GM18870 (cell line): ENCODE data around the gene APBA2.

Source experiments
- ATAC-seq: cut with Tn5 transposase; IDR thresholded peaks from one replicate; pipeline ENCODE4 v1.9.1; 2021; ENCODE audit warnings: moderate library complexity; ENCODE audit not compliant: unreplicated experiment

The APBA2 gene

DNA sequence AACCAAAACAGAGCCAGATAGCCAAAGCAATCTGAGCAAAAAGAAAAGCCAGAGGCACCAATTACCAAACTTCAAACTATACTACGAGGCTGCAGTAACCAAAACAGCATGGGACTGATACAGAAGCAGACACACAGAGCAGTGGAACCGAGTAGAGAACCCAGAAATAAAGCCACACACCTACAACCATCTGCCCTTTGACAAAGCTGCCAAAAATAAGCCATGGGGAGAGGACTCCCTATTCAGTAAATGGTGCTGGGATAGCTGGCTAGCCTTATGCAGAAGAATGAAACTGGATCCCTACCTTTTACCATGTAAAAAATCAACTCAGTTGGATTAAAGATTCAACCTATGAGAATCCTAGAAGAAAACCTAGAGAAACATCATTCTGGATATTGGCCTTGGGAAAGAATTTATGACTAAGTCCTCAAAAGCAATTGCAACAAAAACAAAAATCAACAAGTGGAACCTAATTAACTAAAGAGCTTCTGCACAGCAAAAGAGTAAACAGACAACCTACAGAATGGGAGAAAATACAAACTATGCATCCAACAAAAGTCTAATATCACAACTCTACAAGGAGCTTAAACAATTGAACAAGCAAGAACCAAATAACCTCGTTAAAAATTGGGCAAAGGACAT, 95.1 kb downstream of the APBA2 start:
- ATAC-seq: no peak

DNA sequence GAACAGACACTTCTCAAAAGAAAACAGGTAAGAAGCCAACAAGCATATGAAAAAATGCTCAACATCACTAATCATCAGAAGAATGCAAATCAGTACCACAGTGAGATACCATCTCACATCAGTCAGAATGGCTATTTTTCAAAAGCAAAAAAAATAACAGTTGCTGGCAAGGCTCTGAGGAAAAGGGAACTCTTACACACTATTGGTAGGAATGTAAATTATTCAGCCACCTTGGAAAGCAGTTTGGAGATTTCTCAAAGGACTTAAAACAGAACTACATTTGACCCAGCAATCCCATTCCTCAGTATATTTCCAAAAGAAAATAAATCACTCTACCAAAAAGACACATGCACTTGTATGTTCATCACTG, 95.6 kb downstream of the APBA2 start:
- no peak for ATAC-seq

DNA sequence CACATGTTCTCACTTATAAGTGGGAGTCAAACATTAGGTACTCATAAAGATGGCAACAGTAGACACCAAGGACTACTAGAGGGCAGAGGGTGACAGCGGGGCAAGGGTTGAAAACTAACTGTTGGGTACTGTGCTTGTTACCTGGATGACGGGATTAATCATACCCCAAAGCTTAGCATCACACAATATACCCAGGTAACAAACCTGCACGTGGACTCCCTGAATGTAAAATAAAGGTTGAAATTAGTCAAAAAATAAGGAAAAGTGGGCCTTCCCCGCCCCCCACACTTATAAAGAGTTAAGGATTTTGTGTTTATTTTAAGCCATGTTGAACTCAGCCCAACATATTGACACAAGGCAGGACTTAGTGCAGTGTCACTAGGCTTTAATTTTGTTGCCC, 96.1 kb downstream of the APBA2 start:
- no peak for ATAC-seq

DNA sequence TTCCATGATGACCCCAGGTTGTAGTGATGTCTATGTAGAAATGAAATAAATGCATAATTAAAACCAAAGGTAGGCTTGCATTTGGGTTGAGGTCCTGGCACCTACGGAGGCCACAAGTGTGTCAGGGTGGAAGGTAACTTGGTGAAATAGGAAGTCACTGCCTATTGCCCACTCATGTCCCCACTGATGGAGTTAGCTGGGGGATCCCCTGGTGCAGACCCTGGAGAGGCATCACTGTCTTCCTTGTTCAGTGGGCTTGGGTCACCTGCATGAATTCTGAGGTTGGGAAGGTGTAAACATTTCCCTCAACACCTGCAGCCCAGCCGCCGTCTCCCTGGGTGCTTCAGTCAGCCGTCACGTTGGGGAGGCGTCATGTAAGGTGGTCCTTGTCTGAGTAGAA, 97.1 kb downstream of the APBA2 start:
- ATAC-seq: no peak

DNA sequence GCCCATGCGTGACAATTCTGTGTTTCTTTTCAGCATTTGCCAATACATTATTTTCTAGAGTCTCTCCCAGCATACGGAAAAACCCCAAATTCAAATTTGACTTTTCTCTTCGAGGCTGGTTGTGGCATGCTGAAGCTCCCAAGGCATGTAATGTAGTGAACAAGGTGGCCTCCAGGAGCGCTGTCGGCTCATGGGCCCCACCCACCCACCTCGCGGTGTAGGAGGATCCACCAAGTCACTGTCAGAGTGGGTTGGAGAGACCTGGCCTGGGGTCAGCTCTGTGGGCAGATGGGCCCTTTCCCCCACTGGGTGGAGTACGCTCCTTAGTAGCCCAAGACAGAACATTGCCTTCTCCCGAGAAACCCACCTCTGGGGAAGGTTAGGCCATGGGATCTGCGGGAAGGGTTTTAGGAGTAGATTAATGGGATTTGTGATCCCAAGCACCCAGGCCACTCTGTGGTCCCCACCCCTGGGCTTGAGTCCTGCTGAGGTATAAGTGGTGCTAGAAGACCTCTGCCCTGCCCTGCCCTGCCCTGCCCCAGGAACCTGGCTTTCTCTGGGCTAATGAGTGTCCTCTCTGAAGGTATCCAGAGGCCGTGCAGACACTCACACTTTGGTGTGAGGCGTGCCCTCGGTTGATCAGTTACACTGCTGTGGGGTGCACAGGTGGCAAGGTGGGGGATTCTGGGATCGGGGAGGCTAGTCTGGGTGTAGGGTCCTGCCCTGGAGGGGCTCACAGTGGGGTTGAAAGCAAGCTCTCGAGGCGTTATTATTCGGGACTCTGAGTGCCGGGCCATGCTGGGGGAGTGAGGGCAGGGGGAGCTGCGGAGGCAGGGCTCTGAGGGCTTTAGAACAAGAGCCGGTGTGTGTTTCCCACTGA, 97.9 kb downstream of the APBA2 start:
- ATAC-seq: no peak

DNA sequence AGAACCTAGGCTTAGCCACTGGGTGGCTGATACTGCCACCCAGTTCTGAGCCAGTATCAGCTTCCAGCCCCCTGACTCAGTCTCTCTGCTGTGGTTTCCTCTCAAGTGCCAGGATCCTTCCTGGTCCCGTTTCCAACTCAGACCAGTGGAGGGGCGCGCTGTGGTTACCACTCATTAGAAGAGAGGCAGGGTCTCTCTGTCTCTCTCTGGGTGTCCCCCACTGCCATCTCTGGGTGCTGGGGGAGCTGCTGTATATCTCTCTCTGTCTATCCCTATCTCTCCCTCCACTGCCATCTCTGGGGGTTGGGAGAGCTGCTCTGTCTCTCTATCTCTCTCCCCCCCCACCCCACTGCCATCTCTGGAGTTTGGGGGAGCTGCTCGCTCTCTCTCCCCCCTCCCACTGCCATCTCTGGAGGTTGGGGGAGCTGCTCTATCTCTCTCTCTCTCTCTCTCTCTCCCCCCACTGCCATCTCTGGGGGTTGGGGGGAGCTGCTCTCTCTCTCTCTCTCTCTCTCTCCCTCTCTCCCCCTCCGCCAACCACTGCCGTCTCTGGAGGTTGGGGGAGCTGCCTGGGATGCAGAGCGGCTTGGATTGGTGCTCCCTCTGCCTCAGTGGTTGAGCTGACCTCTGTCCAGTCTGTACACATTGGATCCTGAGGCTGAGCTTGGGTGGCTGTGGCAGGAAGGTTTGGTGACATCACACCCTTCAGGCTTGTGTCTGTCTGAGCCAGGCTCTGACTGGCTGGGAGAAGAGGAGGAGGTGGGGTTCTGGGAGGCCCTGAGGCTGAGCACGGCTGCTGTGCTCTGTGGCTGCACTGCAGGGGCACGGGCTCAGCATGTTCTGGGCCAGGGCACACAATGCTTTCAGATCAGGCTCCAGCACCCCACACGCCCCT, 98.9 kb downstream of the APBA2 start:
- no peak for ATAC-seq

DNA sequence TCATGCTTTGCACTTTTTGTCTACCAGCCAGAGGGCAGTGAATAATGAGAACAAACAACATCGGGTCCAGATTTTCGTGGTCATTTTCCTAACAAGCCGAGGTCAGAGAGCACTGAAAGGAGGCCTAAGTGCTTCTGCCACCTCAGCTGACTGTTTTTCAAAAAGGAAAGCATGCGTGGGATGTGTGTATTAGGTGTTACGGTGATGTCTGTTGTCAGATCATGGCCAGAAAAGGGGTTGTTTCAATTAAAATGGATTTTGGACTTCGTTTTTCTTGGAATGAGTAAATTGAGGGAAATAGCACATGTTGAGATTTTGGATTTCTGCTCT, 99.5 kb downstream of the APBA2 start:
- no peak for ATAC-seq

DNA sequence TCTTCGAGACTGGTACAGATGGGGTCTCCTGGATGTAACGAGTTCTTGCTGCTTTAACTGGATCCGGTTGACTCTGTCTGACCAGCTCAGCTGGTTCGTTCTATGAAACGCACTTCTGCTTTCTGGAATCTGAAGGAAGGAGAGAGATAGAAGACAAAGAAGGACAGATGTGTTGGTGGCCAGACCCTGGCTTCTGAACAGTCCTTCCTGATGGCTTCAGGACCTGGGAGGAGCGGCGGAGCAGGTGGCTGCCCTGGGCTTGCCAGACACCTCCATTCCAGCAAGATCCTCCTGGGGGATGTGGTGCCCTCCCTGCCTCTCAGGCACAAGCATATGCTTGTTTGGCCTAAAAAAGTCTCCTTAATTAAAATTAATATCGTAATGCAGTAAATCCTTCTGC, 99.9 kb downstream of the APBA2 start:
- ATAC-seq: no peak

DNA sequence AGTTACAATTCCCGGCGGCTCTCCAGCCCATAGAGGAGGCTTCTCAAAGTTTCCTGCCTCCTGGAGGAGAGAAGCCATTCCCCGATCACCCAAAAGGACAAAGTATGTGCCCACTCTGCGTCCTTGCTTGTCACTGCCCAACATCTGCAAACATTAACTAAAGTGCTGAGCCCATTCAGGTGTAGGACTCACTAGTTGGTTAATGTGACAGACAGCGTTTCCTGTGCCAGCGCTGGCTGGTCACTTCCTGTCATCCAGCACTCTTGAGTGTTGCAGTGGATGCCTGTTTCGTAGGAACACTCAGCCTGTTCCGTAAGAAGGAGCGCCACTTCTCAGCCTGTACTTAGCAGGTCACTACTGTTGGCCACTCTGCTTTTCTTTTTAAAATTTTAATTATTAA, 100.3 kb downstream of the APBA2 start:
- no peak for ATAC-seq

DNA sequence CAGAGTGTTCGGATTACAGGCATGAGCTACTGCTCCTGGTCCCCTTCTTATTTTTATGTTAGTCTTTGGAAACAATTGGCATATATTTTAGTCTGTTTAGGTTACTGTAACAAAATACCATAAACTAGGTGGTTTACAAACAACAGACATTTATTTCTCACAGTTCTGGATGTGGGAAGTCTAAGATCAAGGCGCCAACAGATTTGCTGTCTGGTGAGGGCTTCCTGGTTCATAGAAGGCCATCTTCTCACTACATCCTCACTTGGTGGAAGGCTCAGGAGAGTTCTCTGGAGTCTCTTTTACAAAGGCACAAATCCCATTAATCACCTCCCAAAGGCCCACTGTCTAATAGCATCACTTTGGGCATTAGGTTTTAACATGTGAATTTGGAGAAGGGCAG, 101.0 kb downstream of the APBA2 start:
- ATAC-seq: no peak

DNA sequence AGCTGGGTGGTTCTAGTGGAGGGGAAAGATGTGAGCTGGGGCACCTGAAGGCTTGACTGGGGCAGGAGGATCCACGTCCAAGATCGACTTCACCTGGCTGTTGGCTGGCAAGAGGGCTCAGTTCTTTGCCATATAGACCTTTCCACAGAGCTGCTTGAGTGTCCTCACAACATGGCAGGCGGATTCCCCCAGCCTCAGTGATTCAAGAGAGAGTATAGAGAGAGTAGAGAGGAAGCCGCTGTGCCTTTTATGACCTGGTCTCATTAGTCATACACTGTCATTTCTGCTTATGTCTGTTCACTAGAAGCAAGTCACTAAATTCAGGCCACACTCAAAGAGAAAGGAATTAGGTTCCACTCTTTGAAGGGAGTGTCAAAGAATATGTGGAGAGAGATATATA, 101.6 kb downstream of the APBA2 start:
- no peak for ATAC-seq

DNA sequence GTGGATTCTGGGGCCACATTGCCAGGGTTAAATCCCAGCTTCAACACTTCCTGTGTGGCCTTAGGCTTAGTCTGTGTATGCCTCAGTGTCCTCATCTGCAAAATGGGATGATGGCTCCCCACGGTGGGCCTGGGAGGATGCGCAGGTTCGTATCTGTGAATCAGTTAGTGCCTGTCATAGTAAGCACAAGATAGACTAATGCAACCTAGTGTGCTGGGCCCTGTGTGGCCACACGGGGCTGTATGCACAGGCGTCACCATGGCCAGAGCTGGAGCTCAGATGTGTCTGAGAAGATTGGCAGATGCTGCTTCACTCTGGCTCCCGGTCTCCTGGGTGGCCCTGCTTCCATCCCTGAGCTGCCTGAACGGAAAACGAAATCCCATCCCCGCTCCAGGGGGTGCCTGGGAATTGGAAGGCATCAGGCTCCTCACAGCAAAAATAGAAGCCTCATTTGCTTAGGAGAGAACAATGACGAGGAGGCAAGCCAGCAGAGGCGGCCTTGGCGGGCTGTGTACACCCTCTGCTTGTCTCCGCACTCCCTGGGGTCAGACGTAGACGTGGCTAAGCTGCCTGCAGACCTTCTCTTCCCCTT, 103.6 kb downstream of the APBA2 start:
- ATAC-seq: no peak

DNA sequence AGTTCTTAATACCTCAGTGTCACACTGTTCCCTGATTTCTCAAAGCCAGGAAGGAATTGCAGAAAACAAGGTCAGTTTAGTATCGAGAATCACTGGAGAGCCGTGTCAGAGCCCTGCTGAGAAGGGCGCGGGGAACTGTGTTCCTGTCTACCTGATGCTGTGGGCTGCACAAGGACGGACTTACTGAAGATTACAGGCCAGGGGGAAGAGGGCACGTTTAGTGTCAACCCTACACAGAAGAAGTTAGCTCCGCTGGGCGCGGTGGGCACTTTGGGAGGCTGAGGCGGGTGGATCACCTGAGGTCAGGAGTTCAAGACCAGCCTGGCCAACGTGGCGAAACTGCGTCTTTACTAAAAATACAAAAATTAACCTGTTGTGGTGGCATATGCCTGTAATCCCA, 104.1 kb downstream of the APBA2 start:
- ATAC-seq: no peak

DNA sequence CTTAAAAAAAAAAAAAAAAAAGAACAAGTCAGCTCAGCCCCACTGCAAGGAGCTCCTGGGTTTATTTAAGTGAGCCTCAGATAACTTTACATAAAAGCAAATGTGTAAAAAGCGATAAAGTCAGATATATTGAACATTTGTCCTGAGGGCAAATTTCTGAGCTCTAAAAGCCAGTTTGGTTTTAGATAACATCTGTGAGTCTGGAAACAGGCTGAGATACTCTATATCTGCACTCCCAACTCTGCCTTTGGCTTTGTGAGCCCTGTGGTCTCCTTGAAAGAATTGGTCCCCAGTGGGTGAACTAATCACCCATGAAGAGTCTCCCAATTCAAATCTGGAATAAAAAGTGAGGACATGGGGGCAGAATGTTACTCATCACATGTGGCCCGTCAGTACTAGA, 104.6 kb downstream of the APBA2 start:
- no peak for ATAC-seq

DNA sequence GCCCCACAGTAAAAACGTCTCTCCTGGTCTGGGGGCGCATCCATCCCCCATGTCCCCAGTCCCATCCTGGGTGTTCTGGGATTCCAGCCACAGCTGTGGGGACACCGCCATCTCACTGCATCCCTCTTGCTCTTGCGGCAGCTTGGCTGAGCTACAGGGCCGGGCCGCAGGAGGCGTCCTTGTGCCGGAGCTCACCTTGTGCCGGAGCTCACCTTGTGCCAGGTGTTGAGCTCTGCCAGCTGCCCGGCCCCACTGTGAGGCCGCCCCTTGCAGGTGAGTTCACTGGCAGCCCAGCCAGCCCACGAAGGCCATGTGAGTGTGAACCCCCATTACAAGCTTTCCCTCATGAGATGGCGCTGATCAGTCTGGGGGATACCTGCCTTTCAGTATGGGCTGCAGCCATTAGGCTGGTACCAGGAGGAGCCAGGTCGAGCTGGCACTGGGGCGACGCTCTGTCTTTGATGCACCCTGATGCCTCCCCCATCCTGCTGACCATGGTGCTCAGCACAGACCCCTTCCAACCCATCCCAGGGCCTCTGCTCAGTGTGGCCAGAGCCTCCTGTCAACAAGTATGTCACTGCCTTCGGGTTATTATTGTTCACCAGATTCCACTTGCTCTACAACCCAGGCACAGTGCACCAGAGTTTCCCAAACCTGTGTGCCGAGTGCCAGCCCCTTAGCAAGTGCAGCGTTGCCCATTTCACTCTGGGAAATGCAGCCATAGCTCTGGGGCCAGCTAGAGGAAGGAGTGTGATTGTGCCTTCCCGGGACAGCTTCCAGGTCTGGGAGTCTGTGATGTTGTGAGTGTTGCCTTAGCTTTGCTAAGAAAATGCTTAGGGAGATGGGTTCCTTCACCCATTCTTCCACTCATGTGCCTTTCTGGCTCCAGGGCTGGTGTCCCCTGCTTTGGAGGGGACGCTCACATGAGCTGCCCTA, 105.7 kb downstream of the APBA2 start:
- no peak for ATAC-seq

DNA sequence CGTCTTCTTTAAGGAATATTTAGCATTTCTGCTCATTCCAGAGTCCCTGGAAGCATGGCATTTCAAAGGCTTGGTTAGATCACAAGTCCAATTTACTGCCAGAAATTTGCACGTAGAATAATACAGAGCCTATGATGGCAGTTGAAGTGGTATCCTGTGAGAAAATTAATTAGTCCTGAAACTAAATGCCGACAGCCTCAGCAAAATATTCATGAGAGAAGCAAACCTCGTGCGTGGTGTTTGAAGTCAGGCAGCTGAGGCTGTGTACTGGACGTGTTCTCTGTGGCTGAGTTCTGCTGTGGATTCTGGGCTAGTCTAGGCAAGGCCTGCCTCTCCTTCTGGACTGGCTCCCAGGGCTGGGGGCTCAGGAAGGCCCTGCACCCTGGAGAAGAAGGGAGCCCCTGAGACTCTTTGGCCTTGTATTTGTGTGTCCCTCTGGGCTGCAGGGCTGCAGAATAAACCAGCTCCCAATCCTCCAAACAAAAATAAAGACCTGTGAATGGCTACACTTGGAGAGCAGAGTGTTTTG, 106.6 kb downstream of the APBA2 start:
- no peak for ATAC-seq

DNA sequence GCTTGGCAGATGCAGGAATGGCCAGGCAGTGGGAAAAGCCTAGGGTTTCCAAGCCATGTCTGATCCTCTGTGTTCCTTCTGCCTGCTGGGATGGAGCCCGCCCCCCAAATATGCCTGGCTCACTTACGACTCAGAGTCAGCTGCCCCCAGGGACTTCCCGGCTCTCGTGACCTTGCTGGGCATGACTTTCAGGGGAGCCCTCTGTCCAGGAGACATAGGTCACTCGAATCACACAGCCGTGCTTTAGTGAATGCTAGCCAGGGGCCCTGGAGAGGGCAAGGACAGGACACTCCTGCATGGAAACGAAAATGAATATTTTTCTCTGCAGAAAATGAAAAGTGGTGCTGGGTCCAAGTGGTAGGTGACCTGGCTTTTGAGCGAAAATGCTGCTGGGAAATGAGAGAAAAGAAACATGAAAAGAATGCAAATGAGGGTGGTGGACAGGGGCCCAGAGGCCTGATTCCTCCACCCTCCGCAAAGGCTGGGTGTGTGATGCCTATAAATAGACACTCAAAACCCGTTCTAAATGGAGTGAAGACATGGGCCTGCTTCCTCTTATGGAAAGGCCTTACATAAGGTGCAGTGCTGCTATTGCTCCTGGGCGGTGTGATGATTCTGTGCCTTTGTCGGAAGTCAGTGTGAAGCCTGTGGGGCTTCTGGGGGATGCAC, 107.4 kb downstream of the APBA2 start:
- ATAC-seq: no peak

DNA sequence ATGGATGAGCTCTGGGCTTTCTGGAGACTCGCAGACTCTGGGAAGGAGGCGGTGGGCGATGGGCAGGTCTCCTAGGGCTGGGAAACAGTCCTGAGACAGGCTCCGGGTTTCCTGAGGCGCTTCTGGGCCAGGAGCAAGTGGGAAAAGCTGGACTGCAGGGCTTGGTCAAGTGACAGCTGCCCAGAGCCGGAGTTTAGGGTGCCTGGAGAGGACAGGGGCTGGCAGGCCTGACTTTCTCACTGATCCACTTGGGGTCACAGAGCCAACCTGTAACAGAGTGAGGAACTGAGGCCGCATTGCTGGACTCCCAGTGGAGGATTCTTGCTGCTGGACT, 107.9 kb downstream of the APBA2 start:
- no peak for ATAC-seq

DNA sequence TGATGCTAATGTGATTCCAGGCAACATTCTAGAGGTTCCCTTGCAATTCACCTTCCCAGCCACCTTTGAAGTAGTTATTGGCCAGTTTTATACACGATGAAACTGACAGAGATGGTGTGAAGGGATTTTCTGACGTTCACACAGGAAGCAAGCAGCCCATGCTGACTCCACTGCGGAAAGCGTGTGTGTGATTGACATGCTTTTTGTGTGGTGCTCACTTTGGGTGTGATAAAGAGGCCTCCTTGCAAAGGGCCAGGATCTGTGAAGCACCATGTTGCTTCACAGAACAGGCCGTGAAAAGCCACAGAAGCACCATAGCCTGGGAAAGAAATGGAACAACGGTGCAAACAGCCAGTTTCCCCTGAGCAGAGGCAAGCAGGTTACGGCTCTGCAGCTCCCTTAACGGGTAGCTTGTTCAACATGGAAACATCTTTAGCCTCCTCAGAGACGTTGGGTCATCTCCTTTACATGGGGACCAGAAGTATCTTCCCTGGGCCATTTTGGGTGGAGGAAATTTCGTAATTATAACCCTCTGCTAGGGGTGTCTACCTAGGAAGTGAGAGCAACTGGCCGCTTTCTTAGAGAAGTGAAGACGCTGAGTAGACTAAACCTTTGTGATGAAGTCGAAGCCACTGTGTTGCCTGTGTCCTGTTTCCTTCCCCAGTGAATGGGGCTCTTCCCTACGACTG, 108.5 kb downstream of the APBA2 start:
- ATAC-seq: no peak
